Measurements from ENCODE around the gene FEZF2. TPM values are rescaled to one million over a fixed set of nuclear protein-coding genes. Genes with fewer than 3 reads are reported as not detected.

The FEZF2 gene
- total and polyA plus RNA-seq, 2 of the 13 experiments (the other 11 are each of a cell fraction or from before 2014, with no cell fraction given), result not detected

DNA sequence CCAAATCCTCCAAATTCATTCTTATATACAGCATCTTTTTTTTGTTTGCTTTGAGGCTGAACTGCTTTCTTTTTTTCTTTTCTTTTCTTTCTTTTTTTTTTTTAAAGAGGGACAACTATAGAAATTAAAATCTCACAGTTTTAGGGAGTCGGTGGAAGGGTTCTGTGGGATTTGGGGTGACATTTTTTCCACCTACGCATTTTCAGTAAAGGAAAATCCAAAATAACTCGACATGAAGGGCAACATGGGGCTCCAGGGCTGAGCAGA is 3.0 kb upstream of the FEZF2 start:
- POLR2A ChIA-PET, result no interaction called here
- no peak for DNase-seq (ENCODE audit: low spot score)
- TF ChIP-seq U2AF1 (optimal IDR thresholded peaks at IDR 0.05; ENCODE audit: low read depth, low read length) (no peak), LCORL (IDR thresholded peaks at IDR 0.05) (no peak), LCORL (CRISPR knock-in tag; IDR thresholded peaks at IDR 0.05) (no peak), PAF1 (CRISPR knock-in tag; IDR thresholded peaks at IDR 0.05) (no peak)
- TF ChIP-seq, protein P1, sequence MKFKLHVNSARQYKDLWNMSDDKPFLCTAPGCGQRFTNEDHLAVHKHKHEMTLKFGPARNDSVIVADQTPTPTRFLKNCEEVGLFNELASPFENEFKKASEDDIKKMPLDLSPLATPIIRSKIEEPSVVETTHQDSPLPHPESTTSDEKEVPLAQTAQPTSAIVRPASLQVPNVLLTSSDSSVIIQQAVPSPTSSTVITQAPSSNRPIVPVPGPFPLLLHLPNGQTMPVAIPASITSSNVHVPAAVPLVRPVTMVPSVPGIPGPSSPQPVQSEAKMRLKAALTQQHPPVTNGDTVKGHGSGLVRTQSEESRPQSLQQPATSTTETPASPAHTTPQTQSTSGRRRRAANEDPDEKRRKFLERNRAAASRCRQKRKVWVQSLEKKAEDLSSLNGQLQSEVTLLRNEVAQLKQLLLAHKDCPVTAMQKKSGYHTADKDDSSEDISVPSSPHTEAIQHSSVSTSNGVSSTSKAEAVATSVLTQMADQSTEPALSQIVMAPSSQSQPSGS (CRISPR knock-in tag; IDR thresholded peaks at IDR 0.05), result no peak
- H3K79me2 ChIP-seq (ENCODE audit: insufficient read depth, low read length), result no peaks in the 10 kb centered on the region
- FAIRE-seq, result no peak
- no peaks in the 10 kb centered on the region for H3K36me3 ChIP-seq (replicated peaks in 1 of 2; ENCODE audit: control insufficient read depth in 1 of 2, insufficient read depth in 2 of 2, low read length in 2 of 2)
- H3K27me3 ChIP-seq (ENCODE audit: control insufficient read depth in 1 of 2, insufficient read depth in 2 of 2, low read length in 2 of 2), result peaks cover 7 to 66% of the 10 kb centered on the region in 2 experiments
- H2AFZ ChIP-seq (ENCODE audit: low read length), result no peak overlapping the region
- no TSS peak for BruUV-seq (replicated peaks)
- intact Hi-C loops (cut with micrococcal nuclease; ENCODE audit: unreplicated experiment), result no loop called here
- CTCF ChIA-PET (ENCODE audit: low intra/inter-chr PET ratio, low total read pairs), result no interaction called here
- no peaks in the 10 kb centered on the region for H3K9me3 ChIP-seq (ENCODE audit: low read length)
- no peak for ATAC-seq
- in situ Hi-C loops (cut with HindIII; ENCODE audit: extremely low pct_ligation_motif_present, low pct_unique_long_range_greater_than_20kb), result no loop called here
- H4K20me1 ChIP-seq (ENCODE audit: insufficient read depth, low read length), result no peaks in the 10 kb centered on the region
- H3K4me1 ChIP-seq (ENCODE audit: insufficient read depth, low read length), result no peaks in the 10 kb centered on the region
- H3K4me2 ChIP-seq (ENCODE audit: low read depth, low read length), result no peak overlapping the region
- H3K27ac ChIP-seq (ENCODE audit: extremely low read length, insufficient read depth, low read length), result no peak overlapping the region
- 17% methylated on average over 3 of the region's 3 CpGs for WGBS (ENCODE audit: low lambda C conversion rate)
- no peak overlapping the region for H3K9ac ChIP-seq (ENCODE audit: insufficient read depth, low read depth, low read length)
- H3K4me3 ChIP-seq (replicated peaks in 1 of 3; ENCODE audit: insufficient read depth in 1 of 3, low read depth in 2 of 3, low read length in 3 of 3), result no peak overlapping the region

DNA sequence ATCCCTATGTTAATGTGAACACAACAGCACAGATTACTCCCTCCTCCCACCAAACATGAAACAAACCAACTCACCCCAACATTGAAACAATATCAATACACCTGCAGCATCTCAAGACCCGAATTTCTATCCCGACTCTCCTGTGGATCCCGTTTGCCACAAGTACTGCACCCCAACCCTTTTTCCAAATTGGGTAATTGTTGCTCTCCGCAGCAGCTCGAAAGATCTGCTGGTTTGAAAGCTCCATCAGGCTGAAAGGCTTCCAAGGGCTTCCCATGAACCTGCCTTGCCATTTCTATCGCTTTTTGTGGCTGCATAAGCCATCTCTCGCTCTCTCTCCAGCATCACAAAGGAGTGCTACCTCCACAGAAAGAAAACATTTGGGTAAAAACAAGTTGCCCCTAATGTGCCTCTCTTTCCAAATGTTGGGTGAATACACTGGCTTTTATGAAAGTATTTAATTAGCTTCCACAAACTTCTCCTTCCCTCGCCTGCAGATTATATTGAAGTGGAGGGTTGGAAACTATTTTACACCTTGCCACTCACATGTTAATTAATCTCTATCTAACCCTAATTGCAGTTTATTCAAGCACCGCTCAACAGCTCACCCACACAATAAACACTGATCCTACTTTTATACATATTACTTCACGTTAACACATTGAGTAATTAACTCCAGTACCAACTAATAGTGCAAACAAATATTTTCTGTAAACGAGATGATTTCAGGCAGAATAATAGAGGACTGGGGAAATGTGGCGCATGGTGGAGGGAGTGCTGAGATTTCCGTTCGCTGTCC is 2.5 kb upstream of the FEZF2 start:
- Histone ChIP-seq H3K4me1 (ENCODE audit: insufficient read depth, low read length) (no peaks in the 10 kb centered on the region), H3K27ac (ENCODE audit: extremely low read length, insufficient read depth, low read length) (no peak overlapping the region), H3K9ac (ENCODE audit: insufficient read depth, low read depth, low read length) (no peak overlapping the region), H3K27me3 (ENCODE audit: control insufficient read depth in 1 of 2, insufficient read depth in 2 of 2, low read length in 2 of 2) (peaks cover 7 to 66% of the 10 kb centered on the region in 2 experiments), H3K4me2 (ENCODE audit: low read depth, low read length) (no peak overlapping the region), H3K36me3 (replicated peaks in 1 of 2; ENCODE audit: control insufficient read depth in 1 of 2, insufficient read depth in 2 of 2, low read length in 2 of 2) (no peaks in the 10 kb centered on the region), H3K4me3 (replicated peaks in 1 of 3; ENCODE audit: insufficient read depth in 1 of 3, low read depth in 2 of 3, low read length in 3 of 3) (no peak overlapping the region), H4K20me1 (ENCODE audit: insufficient read depth, low read length) (no peaks in the 10 kb centered on the region), H3K79me2 (ENCODE audit: insufficient read depth, low read length) (no peaks in the 10 kb centered on the region), H2AFZ (ENCODE audit: low read length) (no peak overlapping the region), H3K9me3 (ENCODE audit: low read length) (no peaks in the 10 kb centered on the region)
- DNase-seq (ENCODE audit: low spot score) (no peak), FAIRE-seq (no peak), ATAC-seq (no peak)
- intact Hi-C loops (cut with micrococcal nuclease; ENCODE audit: unreplicated experiment) (no loop called here), in situ Hi-C loops (cut with HindIII; ENCODE audit: extremely low pct_ligation_motif_present, low pct_unique_long_range_greater_than_20kb) (no loop called here)
- ChIA-PET CTCF (ENCODE audit: low intra/inter-chr PET ratio, low total read pairs) (no interaction called here), POLR2A (no interaction called here)
- no TSS peak for BruUV-seq (replicated peaks)
- WGBS (ENCODE audit: low lambda C conversion rate), result 6% methylated on average over 14 of the region's 14 CpGs
- no peak for TF ChIP-seq NR2C2 (CRISPR knock-in tag; IDR thresholded peaks at IDR 0.05; ENCODE audit: borderline replicate concordance)
- TF ChIP-seq ZFP41 (CRISPR knock-in tag; IDR thresholded peaks at IDR 0.05; ENCODE audit: borderline replicate concordance), result no peak
- TF ChIP-seq, protein P2, sequence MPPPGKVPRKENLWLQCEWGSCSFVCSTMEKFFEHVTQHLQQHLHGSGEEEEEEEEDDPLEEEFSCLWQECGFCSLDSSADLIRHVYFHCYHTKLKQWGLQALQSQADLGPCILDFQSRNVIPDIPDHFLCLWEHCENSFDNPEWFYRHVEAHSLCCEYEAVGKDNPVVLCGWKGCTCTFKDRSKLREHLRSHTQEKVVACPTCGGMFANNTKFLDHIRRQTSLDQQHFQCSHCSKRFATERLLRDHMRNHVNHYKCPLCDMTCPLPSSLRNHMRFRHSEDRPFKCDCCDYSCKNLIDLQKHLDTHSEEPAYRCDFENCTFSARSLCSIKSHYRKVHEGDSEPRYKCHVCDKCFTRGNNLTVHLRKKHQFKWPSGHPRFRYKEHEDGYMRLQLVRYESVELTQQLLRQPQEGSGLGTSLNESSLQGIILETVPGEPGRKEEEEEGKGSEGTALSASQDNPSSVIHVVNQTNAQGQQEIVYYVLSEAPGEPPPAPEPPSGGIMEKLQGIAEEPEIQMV (CRISPR knock-in tag; IDR thresholded peaks at IDR 0.05; ENCODE audit: low read depth), result no peak
- TF ChIP-seq, protein P3, sequence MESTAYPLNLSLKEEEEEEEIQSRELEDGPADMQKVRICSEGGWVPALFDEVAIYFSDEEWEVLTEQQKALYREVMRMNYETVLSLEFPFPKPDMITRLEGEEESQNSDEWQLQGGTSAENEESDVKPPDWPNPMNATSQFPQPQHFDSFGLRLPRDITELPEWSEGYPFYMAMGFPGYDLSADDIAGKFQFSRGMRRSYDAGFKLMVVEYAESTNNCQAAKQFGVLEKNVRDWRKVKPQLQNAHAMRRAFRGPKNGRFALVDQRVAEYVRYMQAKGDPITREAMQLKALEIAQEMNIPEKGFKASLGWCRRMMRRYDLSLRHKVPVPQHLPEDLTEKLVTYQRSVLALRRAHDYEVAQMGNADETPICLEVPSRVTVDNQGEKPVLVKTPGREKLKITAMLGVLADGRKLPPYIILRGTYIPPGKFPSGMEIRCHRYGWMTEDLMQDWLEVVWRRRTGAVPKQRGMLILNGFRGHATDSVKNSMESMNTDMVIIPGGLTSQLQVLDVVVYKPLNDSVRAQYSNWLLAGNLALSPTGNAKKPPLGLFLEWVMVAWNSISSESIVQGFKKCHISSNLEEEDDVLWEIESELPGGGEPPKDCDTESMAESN (CRISPR knock-in tag; conservative IDR thresholded peaks at IDR 0.05), result no peak
- TF ChIP-seq, protein P4, sequence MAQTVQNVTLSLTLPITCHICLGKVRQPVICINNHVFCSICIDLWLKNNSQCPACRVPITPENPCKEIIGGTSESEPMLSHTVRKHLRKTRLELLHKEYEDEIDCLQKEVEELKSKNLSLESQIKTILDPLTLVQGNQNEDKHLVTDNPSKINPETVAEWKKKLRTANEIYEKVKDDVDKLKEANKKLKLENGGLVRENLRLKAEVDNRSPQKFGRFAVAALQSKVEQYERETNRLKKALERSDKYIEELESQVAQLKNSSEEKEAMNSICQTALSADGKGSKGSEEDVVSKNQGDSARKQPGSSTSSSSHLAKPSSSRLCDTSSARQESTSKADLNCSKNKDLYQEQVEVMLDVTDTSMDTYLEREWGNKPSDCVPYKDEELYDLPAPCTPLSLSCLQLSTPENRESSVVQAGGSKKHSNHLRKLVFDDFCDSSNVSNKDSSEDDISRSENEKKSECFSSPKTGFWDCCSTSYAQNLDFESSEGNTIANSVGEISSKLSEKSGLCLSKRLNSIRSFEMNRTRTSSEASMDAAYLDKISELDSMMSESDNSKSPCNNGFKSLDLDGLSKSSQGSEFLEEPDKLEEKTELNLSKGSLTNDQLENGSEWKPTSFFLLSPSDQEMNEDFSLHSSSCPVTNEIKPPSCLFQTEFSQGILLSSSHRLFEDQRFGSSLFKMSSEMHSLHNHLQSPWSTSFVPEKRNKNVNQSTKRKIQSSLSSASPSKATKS (CRISPR knock-in tag; IDR thresholded peaks at IDR 0.05), result no peak
- no peak for TF ChIP-seq ZNF101 (CRISPR knock-in tag; IDR thresholded peaks at IDR 0.05; ENCODE audit: borderline replicate concordance, low read depth)
